CD8-positive, alpha-beta memory T cell (primary cell): ENCODE results near the gene TEX261. TPM values are rescaled to one million over a fixed set of nuclear protein-coding genes. Genes with fewer than 3 reads are reported as not detected.

Source experiments
- CTCF ChIA-PET: fragments of 350-600 bp; sonication (Branson Sonifier 250); formaldehyde crosslinking; loops from one replicate; lab custom pipeline; 2021; ENCODE audit warnings: antibody characterized with exemption; lab: Charles Lee
- POLR2A ChIA-PET: fragments of 350-600 bp; sonication (Branson Sonifier 250); formaldehyde crosslinking; loops from one replicate; lab custom pipeline; 2021; ENCODE audit warnings: antibody characterized with exemption; lab: Charles Lee
- DNase-seq, 5 donors: peaks; one replicate each; pipeline versions ENCODE4 v3.0.0 to v3.0.0-alpha.2; 2020 to 2022; ENCODE audit warnings: mixed read lengths in 1 of 5
- H3K27ac ChIP-seq: one replicate; pipeline ENCODE4 v1.7.0; 2013; ENCODE audit warnings: low read depth, mild to moderate bottlenecking, low read length, moderate library complexity
- H3K27me3 ChIP-seq: 2 replicates; pipeline ENCODE4 v1.7.0; 2013; ENCODE audit warnings: low read length, mild to moderate bottlenecking; ENCODE audit not compliant: insufficient read depth, poor library complexity, severe bottlenecking
- H3K36me3 ChIP-seq: 2 replicates; pipeline ENCODE4 v1.7.0; 2013; ENCODE audit warnings: mild to moderate bottlenecking, low read length, moderate library complexity; ENCODE audit not compliant: insufficient read depth
- H3K4me1 ChIP-seq: 2 replicates; pipeline ENCODE4 v1.7.0; 2013; ENCODE audit warnings: mild to moderate bottlenecking, low read length, moderate library complexity; ENCODE audit not compliant: insufficient read depth
- H3K4me3 ChIP-seq: 2 replicates; pipeline ENCODE4 v1.7.0; 2013; ENCODE audit warnings: mild to moderate bottlenecking, low read length
- H3K9me3 ChIP-seq: 2 replicates; pipeline ENCODE4 v1.7.0; 2013; ENCODE audit warnings: mild to moderate bottlenecking, low read length
- H3K27ac Mint-ChIP-seq, 8 donors: one replicate each; pipeline ENCODE4 v1.8.0; 2020 to 2021; ENCODE audit warnings: mixed read lengths in 8 of 8, mild to moderate bottlenecking in 6 of 8, inconsistent platforms in 3 of 8, moderate library complexity in 3 of 8
- H3K27me3 Mint-ChIP-seq, 2 donors: one replicate each; pipeline ENCODE4 v1.8.0; 2020 to 2021; ENCODE audit warnings: mixed read lengths in 2 of 2, mild to moderate bottlenecking in 1 of 2, moderate library complexity in 1 of 2
- H3K36me3 Mint-ChIP-seq, 3 donors: one replicate each; pipeline ENCODE4 v1.8.0; 2020 to 2021; ENCODE audit warnings: mixed read lengths in 3 of 3, inconsistent platforms in 1 of 3, mild to moderate bottlenecking in 1 of 3
- H3K4me1 Mint-ChIP-seq, 3 donors: one replicate each; pipeline ENCODE4 v1.8.0; 2020 to 2021; ENCODE audit warnings: mixed read lengths in 3 of 3, inconsistent platforms in 1 of 3, mild to moderate bottlenecking in 1 of 3
- H3K4me3 Mint-ChIP-seq, 7 donors: one replicate each; pipeline ENCODE4 v1.8.0; 2020 to 2021; ENCODE audit warnings: mixed read lengths in 7 of 7, mild to moderate bottlenecking in 6 of 7, moderate library complexity in 4 of 7, inconsistent platforms in 2 of 7
- H3K9me3 Mint-ChIP-seq, 5 donors: one replicate each; pipeline ENCODE4 v1.8.0; 2020 to 2022; ENCODE audit warnings: mixed read lengths in 5 of 5, mild to moderate bottlenecking in 3 of 5, moderate library complexity in 2 of 5, inconsistent platforms in 1 of 5
- polyA plus RNA-seq: library from polyadenylated mRNA; unstranded; fragments of 300-500 nt; fragmentation: Illumina TruSeq; gene quantifications from one replicate; pipeline ENCODE4 v1.2.3, GENCODE V29; 2021
- total RNA-seq, 2 experiments: library from RNA; stranded (reverse); gene quantifications; one replicate each; pipeline ENCODE4 v1.2.3, GENCODE V29; 2021

TEX261 gene
- total and polyA plus RNA-seq, 3 experiments from 2014 or later = 35.7 to 96.1 (median 95.4) TPM

GRCh38 chr2:70984228-70984575, 10.5 kb downstream of the TEX261 start:
- peak overlapping the region in 1 of 7 donors; percentile 36 for H3K4me3 Mint-ChIP-seq
- ChIA-PET CTCF (interaction anchor here (0.9 to 9.0 kb wide), 11 partner anchors 8 to 147 kb away, joined by 3 to 89 read pairs (median 6); no protein-coding TSS in a partner anchor), POLR2A (no interaction called here)
- no peak for DNase-seq
- no peaks in the 10 kb centered on the region for H3K9me3 Mint-ChIP-seq
- H3K4me3 ChIP-seq = no peak overlapping the region
- H3K4me1 ChIP-seq = peaks cover 7% of the 10 kb centered on the region
- no peak overlapping the region for H3K27ac ChIP-seq
- peaks cover 17% of the 10 kb centered on the region for H3K36me3 ChIP-seq
- no peaks in the 10 kb centered on the region for H3K27me3 ChIP-seq
- H3K27ac Mint-ChIP-seq = peak overlapping the region in 2 of 8 donors; percentile 3 to 65
- H3K27me3 Mint-ChIP-seq = no peaks in the 10 kb centered on the region
- peaks cover 23% of the 10 kb centered on the region in 3 donors for H3K4me1 Mint-ChIP-seq
- H3K9me3 ChIP-seq = no peaks in the 10 kb centered on the region
- H3K36me3 Mint-ChIP-seq = peaks cover 3 to 36% (median 12%) of the 10 kb centered on the region in 3 donors

GRCh38 chr2:70983506-70984227, 11.0 kb downstream of the TEX261 start:
- ChIA-PET POLR2A (no interaction called here), CTCF (interaction anchor here (0.9 to 9.0 kb wide), 9 partner anchors 9 to 147 kb away, joined by 3 to 89 read pairs (median 8); partner anchors contain the start of gene TEX261)
- H3K27me3 ChIP-seq = no peaks in the 10 kb centered on the region
- H3K36me3 Mint-ChIP-seq = peaks cover 3 to 31% (median 12%) of the 10 kb centered on the region in 3 donors
- no peaks in the 10 kb centered on the region for H3K27me3 Mint-ChIP-seq
- H3K27ac ChIP-seq = no peak overlapping the region
- no peak overlapping the region for H3K4me3 ChIP-seq
- peaks cover 11% of the 10 kb centered on the region for H3K36me3 ChIP-seq
- H3K9me3 Mint-ChIP-seq = no peaks in the 10 kb centered on the region
- no peaks in the 10 kb centered on the region for H3K9me3 ChIP-seq
- peaks cover 7% of the 10 kb centered on the region for H3K4me1 ChIP-seq
- H3K4me1 Mint-ChIP-seq = peaks cover 21 to 24% (median 22%) of the 10 kb centered on the region in 3 donors
- peak overlapping the region in 1 of 7 donors; percentile 36 for H3K4me3 Mint-ChIP-seq
- H3K27ac Mint-ChIP-seq = peak overlapping the region in 2 of 8 donors; percentile 52 to 65
- no peak for DNase-seq

- Histone ChIP-seq H3K27ac (no peak overlapping the region), H3K27me3 (no peaks in the 10 kb centered on the region), H3K4me1 (peaks cover 11% of the 10 kb centered on the region), H3K4me3 (no peak overlapping the region), H3K36me3 (peaks cover 8% of the 10 kb centered on the region), H3K9me3 (no peaks in the 10 kb centered on the region)
- Mint-ChIP-seq H3K27me3 (no peaks in the 10 kb centered on the region), H3K4me3 (peak overlapping the region in 1 of 7 donors; percentile 63), H3K36me3 (peaks cover 3 to 24% (median 9%) of the 10 kb centered on the region in 3 donors), H3K4me1 (peaks cover 21 to 28% (median 24%) of the 10 kb centered on the region in 3 donors), H3K9me3 (no peaks in the 10 kb centered on the region), H3K27ac (peak overlapping the region in 2 of 8 donors; percentile 32 to 55)
- ChIA-PET CTCF (interaction anchor here (1.2 to 9.0 kb wide), 4 partner anchors 9 to 19 kb away, joined by 3 to 89 read pairs (median 34); partner anchors contain the start of gene TEX261), POLR2A (no interaction called here)
- no peak for DNase-seq
These were observed 11.7 kb downstream of the TEX261 start for GRCh38 chr2:70982971-70983370.

- Mint-ChIP-seq H3K36me3 (peaks cover 0 to 16% (median 9%) of the 10 kb centered on the region in 3 donors), H3K9me3 (no peaks in the 10 kb centered on the region), H3K4me1 (peaks cover 29 to 36% (median 30%) of the 10 kb centered on the region in 3 donors), H3K4me3 (no peak overlapping the region), H3K27me3 (no peaks in the 10 kb centered on the region), H3K27ac (no peak overlapping the region)
- H3K4me3 ChIP-seq = no peak overlapping the region
- no peaks in the 10 kb centered on the region for H3K27me3 ChIP-seq
- no peaks in the 10 kb centered on the region for H3K9me3 ChIP-seq
- peaks cover 19% of the 10 kb centered on the region for H3K4me1 ChIP-seq
- CTCF ChIA-PET = interaction anchor here (1.2 to 9.0 kb wide), 5 partner anchors 8 to 19 kb away, joined by 3 to 89 read pairs (median 21); partner anchors contain the start of gene TEX261
- H3K27ac ChIP-seq = no peak overlapping the region
- peaks cover 8% of the 10 kb centered on the region for H3K36me3 ChIP-seq
- POLR2A ChIA-PET = no interaction called here
- DNase-seq = peak in 1 of 5 donors; percentile 45
These were observed 12.5 kb downstream of the TEX261 start for GRCh38 chr2:70981866-70982810.

GRCh38 chr2:70981421-70981820, 13.3 kb downstream of the TEX261 start:
- Mint-ChIP-seq H3K9me3 (no peaks in the 10 kb centered on the region), H3K36me3 (peaks cover 0 to 10% (median 8%) of the 10 kb centered on the region in 3 donors), H3K4me3 (no peak overlapping the region), H3K4me1 (peaks cover 31 to 42% (median 32%) of the 10 kb centered on the region in 3 donors), H3K27ac (peak overlapping the region in 2 of 8 donors; percentile 1 to 58), H3K27me3 (no peaks in the 10 kb centered on the region)
- Histone ChIP-seq H3K4me3 (no peak overlapping the region), H3K27ac (no peak overlapping the region), H3K36me3 (peaks cover 8% of the 10 kb centered on the region), H3K4me1 (peaks cover 23% of the 10 kb centered on the region), H3K9me3 (no peaks in the 10 kb centered on the region), H3K27me3 (no peaks in the 10 kb centered on the region)
- DNase-seq = no peak
- CTCF ChIA-PET = interaction anchor here (2.6 to 9.0 kb wide), 2 partner anchors 17 to 20 kb away, joined by 9 to 89 read pairs; no protein-coding TSS in a partner anchor
- POLR2A ChIA-PET = no interaction called here

- Mint-ChIP-seq H3K36me3 (peaks cover 0 to 3% (median 2%) of the 10 kb centered on the region in 3 donors), H3K27me3 (peaks cover 0 to 4% of the 10 kb centered on the region in 2 donors), H3K4me3 (peak overlapping the region in 4 of 7 donors; percentile 7 to 60 (median 36)), H3K4me1 (peaks cover 21 to 28% (median 23%) of the 10 kb centered on the region in 3 donors), H3K9me3 (no peaks in the 10 kb centered on the region), H3K27ac (no peak overlapping the region)
- Histone ChIP-seq H3K27me3 (no peaks in the 10 kb centered on the region), H3K9me3 (no peaks in the 10 kb centered on the region), H3K4me1 (peaks cover 23% of the 10 kb centered on the region), H3K27ac (no peak overlapping the region), H3K36me3 (no peaks in the 10 kb centered on the region), H3K4me3 (no peak overlapping the region)
- CTCF ChIA-PET = interaction anchor here (2.6 to 9.0 kb wide), 2 partner anchors 15 to 22 kb away, joined by 9 to 89 read pairs; no protein-coding TSS in a partner anchor
- peak in 1 of 5 donors; percentile 33 for DNase-seq
- POLR2A ChIA-PET = no interaction called here
These were observed 15.0 kb downstream of the TEX261 start for GRCh38 chr2:70979626-70980025.

GRCh38 chr2:70979180-70979488, 15.5 kb downstream of the TEX261 start:
- Mint-ChIP-seq H3K4me1 (peaks cover 17 to 23% (median 18%) of the 10 kb centered on the region in 3 donors), H3K27ac (peak overlapping the region in 2 of 8 donors; percentile 47 to 50), H3K4me3 (peak overlapping the region in 5 of 7 donors; percentile 13 to 60 (median 45)), H3K36me3 (peaks cover 0 to 3% (median 2%) of the 10 kb centered on the region in 3 donors), H3K27me3 (peaks cover 0 to 4% of the 10 kb centered on the region in 2 donors), H3K9me3 (no peaks in the 10 kb centered on the region)
- Histone ChIP-seq H3K4me1 (peaks cover 18% of the 10 kb centered on the region), H3K27me3 (no peaks in the 10 kb centered on the region), H3K27ac (no peak overlapping the region), H3K36me3 (no peaks in the 10 kb centered on the region), H3K9me3 (no peaks in the 10 kb centered on the region), H3K4me3 (no peak overlapping the region)
- peak in 1 of 5 donors; percentile 46 for DNase-seq
- ChIA-PET POLR2A (no interaction called here), CTCF (interaction anchor here (0.7 to 9.0 kb wide), 2 partner anchors 15 to 22 kb away, joined by 3 to 89 read pairs; no protein-coding TSS in a partner anchor)
